Measurements from ENCODE around the gene ELMOD3.
A peak's percentile ranks its signal among the peaks of the same experiment; 100 is the strongest.
"Not testable (repeated sequence)": the region's sequence is repeated elsewhere in the genome, so short reads cannot be mapped to it uniquely, and the experiment has no call there.

The ELMOD3 gene

DNA sequence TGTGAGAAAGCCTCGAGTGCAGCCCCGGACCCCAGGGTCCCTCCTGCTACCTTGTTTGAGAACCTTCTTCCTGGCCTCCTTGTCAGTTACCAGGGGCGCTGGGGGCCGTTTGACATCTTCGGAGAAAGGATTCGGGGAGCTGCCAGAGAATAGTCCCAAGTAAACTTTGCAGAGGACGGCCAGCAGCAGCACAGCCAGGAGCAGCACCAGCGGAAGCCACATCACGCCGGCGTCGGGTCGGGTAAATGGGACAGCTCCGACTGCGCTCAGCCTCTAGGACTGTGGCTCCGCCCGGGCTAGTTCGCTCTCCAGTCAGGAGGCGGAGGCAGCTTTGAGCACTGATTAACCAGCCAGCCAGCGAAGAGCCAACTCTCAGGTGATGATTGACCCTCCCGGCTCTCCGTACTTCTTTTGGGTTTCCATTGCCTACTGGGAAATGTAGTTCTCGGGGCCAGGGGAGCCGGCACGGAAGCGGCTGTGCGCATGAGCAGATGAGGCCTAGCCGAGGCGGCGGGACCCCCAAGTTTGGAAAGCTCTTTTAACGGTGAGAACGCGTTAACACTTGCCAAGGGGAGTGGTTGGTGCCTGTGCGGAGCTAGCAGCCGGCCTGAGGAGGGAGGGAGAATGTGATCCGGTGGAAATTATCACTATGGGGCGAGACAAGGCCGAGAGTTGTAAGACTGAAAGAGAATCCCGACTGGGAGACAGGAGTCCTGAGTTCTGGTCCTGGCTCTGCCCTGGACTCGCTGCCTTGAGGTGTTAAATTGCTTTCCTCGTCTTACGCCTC lies at the start of gene ELMOD3, which contains the start of gene RETSAT:
Gene ELMOD3 (plus strand): TSS at position 484 of the 787 bp plus-strand sequence. CDS start 2,430 bp downstream, outside the sequence.
Gene RETSAT (minus strand): TSS at position 243 of the 787 bp plus-strand sequence. CDS start 21 bp downstream, at position 222.
- peak within 1 kb of the TSS; percentile 89 for H3K9ac ChIP-seq (ENCODE audit: low read length)
- H3K4me3 ChIP-seq (ENCODE audit: low read depth in 1 of 2, low read length in 2 of 2), result peak within 1 kb of the TSS; percentile 78 to 97
- H3K27ac ChIP-seq (ENCODE audit: low read depth, low read length), result peak within 1 kb of the TSS; percentile 86
- H3K36me3 ChIP-seq (ENCODE audit: insufficient read depth, low read length), result peaks cover 46% of the 10 kb centered on the region
- H3K4me1 ChIP-seq (ENCODE audit: insufficient read depth, low read length), result peaks cover 23% of the 10 kb centered on the region
- no peaks in the 10 kb centered on the region for H3K9me3 ChIP-seq (ENCODE audit: low read length)
- no peaks in the 10 kb centered on the region for H3K27me3 ChIP-seq (ENCODE audit: control insufficient read depth in 1 of 2, insufficient read depth in 2 of 2, low read length in 2 of 2)

GRCh38 chr2:85307527-85307897 lies 47.1 kb upstream of the ELMOD3 start:
- Histone ChIP-seq H3K9me3 (ENCODE audit: low read length) (no peaks in the 10 kb centered on the region), H3K4me1 (ENCODE audit: insufficient read depth, low read length) (peaks cover 21% of the 10 kb centered on the region), H3K9ac (ENCODE audit: low read length) (no peak overlapping the region), H3K27me3 (ENCODE audit: control insufficient read depth in 1 of 2, insufficient read depth in 2 of 2, low read length in 2 of 2) (no peaks in the 10 kb centered on the region), H3K36me3 (ENCODE audit: insufficient read depth, low read length) (peaks cover 47% of the 10 kb centered on the region), H3K4me3 (ENCODE audit: low read depth in 1 of 2, low read length in 2 of 2) (no peak overlapping the region), H3K27ac (ENCODE audit: low read depth, low read length) (no peak overlapping the region)

GRCh38 chr2:85308201-85308600 lies 46.4 kb upstream of the ELMOD3 start:
- peaks cover 46% of the 10 kb centered on the region for H3K36me3 ChIP-seq (ENCODE audit: insufficient read depth, low read length)
- peaks cover 21% of the 10 kb centered on the region for H3K4me1 ChIP-seq (ENCODE audit: insufficient read depth, low read length)
- H3K4me3 ChIP-seq (ENCODE audit: low read depth in 1 of 2, low read length in 2 of 2), result no peak overlapping the region
- H3K27me3 ChIP-seq (ENCODE audit: control insufficient read depth in 1 of 2, insufficient read depth in 2 of 2, low read length in 2 of 2), result no peaks in the 10 kb centered on the region
- H3K9me3 ChIP-seq (ENCODE audit: low read length), result no peaks in the 10 kb centered on the region
- H3K9ac ChIP-seq (ENCODE audit: low read length), result no peak overlapping the region
- H3K27ac ChIP-seq (ENCODE audit: low read depth, low read length), result no peak overlapping the region

GRCh38 chr2:85308896-85309555 lies 45.5 kb upstream of the ELMOD3 start:
- H3K9ac ChIP-seq (ENCODE audit: low read length), result no peak overlapping the region
- peaks cover 21% of the 10 kb centered on the region for H3K4me1 ChIP-seq (ENCODE audit: insufficient read depth, low read length)
- peaks cover 37% of the 10 kb centered on the region for H3K36me3 ChIP-seq (ENCODE audit: insufficient read depth, low read length)
- H3K4me3 ChIP-seq (ENCODE audit: low read depth in 1 of 2, low read length in 2 of 2), result no peak overlapping the region
- H3K27ac ChIP-seq (ENCODE audit: low read depth, low read length), result no peak overlapping the region
- H3K27me3 ChIP-seq (ENCODE audit: control insufficient read depth in 1 of 2, insufficient read depth in 2 of 2, low read length in 2 of 2), result no peaks in the 10 kb centered on the region
- no peaks in the 10 kb centered on the region for H3K9me3 ChIP-seq (ENCODE audit: low read length)

GRCh38 chr2:85309699-85310321 lies 44.8 kb upstream of the ELMOD3 start:
- Histone ChIP-seq H3K4me1 (ENCODE audit: insufficient read depth, low read length) (peaks cover 21% of the 10 kb centered on the region), H3K9ac (ENCODE audit: low read length) (no peak overlapping the region), H3K9me3 (ENCODE audit: low read length) (no peaks in the 10 kb centered on the region), H3K4me3 (ENCODE audit: low read depth in 1 of 2, low read length in 2 of 2) (no peak overlapping the region), H3K27me3 (ENCODE audit: control insufficient read depth in 1 of 2, insufficient read depth in 2 of 2, low read length in 2 of 2) (no peaks in the 10 kb centered on the region), H3K36me3 (ENCODE audit: insufficient read depth, low read length) (peaks cover 30% of the 10 kb centered on the region), H3K27ac (ENCODE audit: low read depth, low read length) (no peak overlapping the region)

GRCh38 chr2:85310330-85310729 lies 44.2 kb upstream of the ELMOD3 start:
- H3K9me3 ChIP-seq (ENCODE audit: low read length), result no peaks in the 10 kb centered on the region
- no peak overlapping the region for H3K9ac ChIP-seq (ENCODE audit: low read length)
- H3K27ac ChIP-seq (ENCODE audit: low read depth, low read length), result no peak overlapping the region
- H3K4me3 ChIP-seq (ENCODE audit: low read depth in 1 of 2, low read length in 2 of 2), result no peak overlapping the region
- H3K4me1 ChIP-seq (ENCODE audit: insufficient read depth, low read length), result peaks cover 21% of the 10 kb centered on the region
- peaks cover 26% of the 10 kb centered on the region for H3K36me3 ChIP-seq (ENCODE audit: insufficient read depth, low read length)
- H3K27me3 ChIP-seq (ENCODE audit: control insufficient read depth in 1 of 2, insufficient read depth in 2 of 2, low read length in 2 of 2), result no peaks in the 10 kb centered on the region

DNA sequence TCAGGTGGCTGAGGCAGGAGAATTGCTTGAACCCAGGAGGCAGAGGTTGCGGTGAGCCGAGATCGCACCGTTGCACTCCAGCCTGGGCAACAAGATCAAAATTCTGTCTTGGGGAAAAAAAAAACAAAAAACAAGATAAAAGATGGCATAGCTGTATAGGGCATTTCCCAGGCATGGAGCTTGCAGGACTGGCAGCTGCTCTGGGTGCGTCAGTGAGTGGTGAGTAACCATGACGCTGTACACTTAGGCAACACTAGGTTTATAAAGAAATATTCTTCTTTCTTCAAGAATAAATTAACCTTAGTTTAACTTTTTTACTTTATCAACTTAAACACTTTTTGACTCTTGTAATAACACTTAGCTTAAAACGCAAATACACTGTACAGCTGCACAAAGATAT lies 42.2 kb upstream of the ELMOD3 start:
- Histone ChIP-seq H3K27me3 (ENCODE audit: control insufficient read depth in 1 of 2, insufficient read depth in 2 of 2, low read length in 2 of 2) (no peaks in the 10 kb centered on the region), H3K27ac (ENCODE audit: low read depth, low read length) (no peak overlapping the region), H3K4me3 (ENCODE audit: low read depth in 1 of 2, low read length in 2 of 2) (no peak overlapping the region), H3K4me1 (ENCODE audit: insufficient read depth, low read length) (peaks cover 21% of the 10 kb centered on the region), H3K9ac (ENCODE audit: low read length) (no peak overlapping the region), H3K9me3 (ENCODE audit: low read length) (no peaks in the 10 kb centered on the region), H3K36me3 (ENCODE audit: insufficient read depth, low read length) (peaks cover 18% of the 10 kb centered on the region)

GRCh38 chr2:85314884-85315242 lies 39.7 kb upstream of the ELMOD3 start:
- H3K9ac ChIP-seq (ENCODE audit: low read length), result no peak overlapping the region

GRCh38 chr2:85315921-85316320 lies 38.6 kb upstream of the ELMOD3 start:
- not testable (repeated sequence) for H3K4me3 ChIP-seq (ENCODE audit: low read depth in 1 of 2, low read length in 2 of 2); H3K4me1 ChIP-seq (ENCODE audit: insufficient read depth, low read length); H3K27me3 ChIP-seq (ENCODE audit: control insufficient read depth in 1 of 2, insufficient read depth in 2 of 2, low read length in 2 of 2); H3K27ac ChIP-seq (ENCODE audit: low read depth, low read length); H3K9ac ChIP-seq (ENCODE audit: low read length); H3K9me3 ChIP-seq (ENCODE audit: low read length)
- H3K36me3 ChIP-seq (ENCODE audit: insufficient read depth, low read length), result peaks cover 29% of the 10 kb centered on the region

More at GRCh38 chr2:85314884-85315242, 39.7 kb upstream of the ELMOD3 start:
- Histone ChIP-seq H3K36me3 (ENCODE audit: insufficient read depth, low read length) (peaks cover 19% of the 10 kb centered on the region), H3K4me1 (ENCODE audit: insufficient read depth, low read length) (peaks cover 6% of the 10 kb centered on the region), H3K4me3 (ENCODE audit: low read depth in 1 of 2, low read length in 2 of 2) (no peak overlapping the region), H3K9me3 (ENCODE audit: low read length) (no peaks in the 10 kb centered on the region), H3K27me3 (ENCODE audit: control insufficient read depth in 1 of 2, insufficient read depth in 2 of 2, low read length in 2 of 2) (no peaks in the 10 kb centered on the region), H3K27ac (ENCODE audit: low read depth, low read length) (no peak overlapping the region)

- no peaks in the 10 kb centered on the region for H3K27me3 ChIP-seq (ENCODE audit: control insufficient read depth in 1 of 2, insufficient read depth in 2 of 2, low read length in 2 of 2)
- H3K27ac ChIP-seq (ENCODE audit: low read depth, low read length), result no peak overlapping the region
- no peaks in the 10 kb centered on the region for H3K4me1 ChIP-seq (ENCODE audit: insufficient read depth, low read length)
- peaks cover 54% of the 10 kb centered on the region for H3K36me3 ChIP-seq (ENCODE audit: insufficient read depth, low read length)
- H3K9ac ChIP-seq (ENCODE audit: low read length), result no peak overlapping the region
- H3K9me3 ChIP-seq (ENCODE audit: low read length), result no peaks in the 10 kb centered on the region
- H3K4me3 ChIP-seq (ENCODE audit: low read depth in 1 of 2, low read length in 2 of 2), result no peak overlapping the region
Measured at GRCh38 chr2:85318222-85319074, 36.1 kb upstream of the ELMOD3 start.

DNA sequence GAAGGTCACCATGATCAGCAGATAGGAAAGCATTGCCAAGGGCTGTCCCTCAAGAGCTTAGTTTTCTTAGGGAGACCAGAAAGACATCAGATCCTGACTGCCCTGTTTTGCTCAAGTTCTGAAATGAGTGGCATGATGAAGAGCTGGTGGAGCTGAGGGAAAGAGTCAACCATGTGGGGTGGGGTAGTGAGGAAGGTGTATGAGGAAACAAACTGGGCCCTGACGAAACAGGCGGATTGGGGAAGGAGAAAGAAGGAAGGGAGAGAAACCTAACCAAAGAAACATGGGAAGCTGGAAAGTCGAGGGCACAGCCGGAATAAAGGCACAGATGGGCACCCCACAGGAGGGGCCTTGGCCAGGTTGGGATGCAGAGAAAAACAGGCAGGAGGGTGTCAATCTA lies 34.8 kb upstream of the ELMOD3 start:
- H3K27ac ChIP-seq (ENCODE audit: low read depth, low read length), result no peak overlapping the region
- H3K27me3 ChIP-seq (ENCODE audit: control insufficient read depth in 1 of 2, insufficient read depth in 2 of 2, low read length in 2 of 2), result no peaks in the 10 kb centered on the region
- H3K36me3 ChIP-seq (ENCODE audit: insufficient read depth, low read length), result peaks cover 65% of the 10 kb centered on the region
- H3K9me3 ChIP-seq (ENCODE audit: low read length), result no peaks in the 10 kb centered on the region
- no peak overlapping the region for H3K4me3 ChIP-seq (ENCODE audit: low read depth in 1 of 2, low read length in 2 of 2)
- H3K4me1 ChIP-seq (ENCODE audit: insufficient read depth, low read length), result peaks cover 5% of the 10 kb centered on the region
- H3K9ac ChIP-seq (ENCODE audit: low read length), result no peak overlapping the region

All from muscle layer of colon (tissue), 2 donors.